ENCODE measurements around the gene SLA2.

Gene SLA2

GRCh38 chr20:36593347-36593929 is 52.6 kb downstream of the SLA2 start:
- H3K27me3 ChIP-seq (ENCODE audit: low read length) = no peaks in the 10 kb centered on the region
- no peak overlapping the region for H2AFZ ChIP-seq (ENCODE audit: low read depth, low read length, severe bottlenecking)
- H4K20me1 ChIP-seq (ENCODE audit: low read depth, low read length) = no peaks in the 10 kb centered on the region
- H3K36me3 ChIP-seq (ENCODE audit: low read length) = no peaks in the 10 kb centered on the region
- H3K9me3 ChIP-seq (ENCODE audit: insufficient read depth, low read length) = no peaks in the 10 kb centered on the region
- no peaks in the 10 kb centered on the region for H3K9me2 ChIP-seq (replicated peaks; ENCODE audit: insufficient read depth, low read length)
- no peak for TF ChIP-seq EZH2phosphoT487 (conservative IDR thresholded peaks at IDR 0.05; ENCODE audit: low read length)
- TF ChIP-seq, protein P1, sequence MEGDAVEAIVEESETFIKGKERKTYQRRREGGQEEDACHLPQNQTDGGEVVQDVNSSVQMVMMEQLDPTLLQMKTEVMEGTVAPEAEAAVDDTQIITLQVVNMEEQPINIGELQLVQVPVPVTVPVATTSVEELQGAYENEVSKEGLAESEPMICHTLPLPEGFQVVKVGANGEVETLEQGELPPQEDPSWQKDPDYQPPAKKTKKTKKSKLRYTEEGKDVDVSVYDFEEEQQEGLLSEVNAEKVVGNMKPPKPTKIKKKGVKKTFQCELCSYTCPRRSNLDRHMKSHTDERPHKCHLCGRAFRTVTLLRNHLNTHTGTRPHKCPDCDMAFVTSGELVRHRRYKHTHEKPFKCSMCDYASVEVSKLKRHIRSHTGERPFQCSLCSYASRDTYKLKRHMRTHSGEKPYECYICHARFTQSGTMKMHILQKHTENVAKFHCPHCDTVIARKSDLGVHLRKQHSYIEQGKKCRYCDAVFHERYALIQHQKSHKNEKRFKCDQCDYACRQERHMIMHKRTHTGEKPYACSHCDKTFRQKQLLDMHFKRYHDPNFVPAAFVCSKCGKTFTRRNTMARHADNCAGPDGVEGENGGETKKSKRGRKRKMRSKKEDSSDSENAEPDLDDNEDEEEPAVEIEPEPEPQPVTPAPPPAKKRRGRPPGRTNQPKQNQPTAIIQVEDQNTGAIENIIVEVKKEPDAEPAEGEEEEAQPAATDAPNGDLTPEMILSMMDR (IDR thresholded peaks at IDR 0.05; ENCODE audit: insufficient read depth, low read length, poor library complexity, severe bottlenecking) = no peak
- H3F3A ChIP-seq (ENCODE audit: insufficient read depth) = peaks cover 30% of the 10 kb centered on the region
- H3K4me3 ChIP-seq (ENCODE audit: insufficient read depth, low read length, poor library complexity, severe bottlenecking) = no peak overlapping the region
- peak overlapping the region; percentile 31 for H3K9ac ChIP-seq (ENCODE audit: low read length)
- peak overlapping the region; percentile 45 for H3K4me2 ChIP-seq (ENCODE audit: low read depth, low read length, poor library complexity, severe bottlenecking)
- no peaks in the 10 kb centered on the region for H3K79me2 ChIP-seq (ENCODE audit: insufficient read depth, low read length)
- peak overlapping the region; percentile 89 for H3K27ac ChIP-seq (ENCODE audit: low read depth, low read length)

DNA sequence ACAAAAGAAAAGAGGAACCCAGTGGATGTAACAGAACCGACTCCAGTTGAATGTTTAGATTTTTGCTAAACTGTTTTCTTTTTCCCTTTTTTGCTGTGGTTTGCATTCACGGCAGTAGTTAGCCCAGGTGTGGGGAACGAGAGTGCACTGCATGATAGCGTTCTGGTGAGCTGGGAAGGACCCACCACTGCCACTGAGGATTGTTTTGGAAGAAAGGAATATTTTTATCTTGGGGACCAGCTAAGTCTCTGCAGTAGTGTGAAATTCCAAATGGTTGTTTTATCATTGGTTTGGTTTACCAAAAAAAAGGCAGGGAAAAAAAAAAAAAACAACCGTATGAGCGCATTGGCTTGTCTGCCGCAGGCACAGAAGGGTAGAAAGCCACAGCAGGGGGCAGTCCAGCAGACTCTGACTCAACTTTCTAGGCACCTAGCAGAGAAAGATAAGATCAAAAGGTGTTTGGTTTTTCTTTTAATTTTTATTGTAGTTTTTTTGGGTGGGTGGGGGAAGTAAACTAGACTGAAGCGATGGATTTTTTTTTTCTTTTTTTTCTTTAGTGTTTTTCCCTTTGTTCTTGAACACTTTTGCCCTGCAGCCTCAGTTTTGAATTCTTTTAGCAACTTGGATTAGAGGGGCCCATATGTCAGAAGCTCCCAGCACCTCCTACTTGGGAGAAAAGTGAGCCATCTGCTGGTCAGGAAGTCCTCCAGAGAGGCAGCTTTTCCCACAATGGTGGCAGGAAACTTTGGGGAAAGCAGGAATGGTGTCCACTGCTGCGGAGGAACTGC is 53.9 kb downstream of the SLA2 start:
- TF ChIP-seq EZH2phosphoT487 (conservative IDR thresholded peaks at IDR 0.05; ENCODE audit: low read length) = no peak
- TF ChIP-seq, protein P1 (IDR thresholded peaks at IDR 0.05; ENCODE audit: insufficient read depth, low read length, poor library complexity, severe bottlenecking) = no peak
- H3F3A ChIP-seq (ENCODE audit: insufficient read depth) = peaks cover 30% of the 10 kb centered on the region
- no peaks in the 10 kb centered on the region for H3K27me3 ChIP-seq (ENCODE audit: low read length)
- no peaks in the 10 kb centered on the region for H3K79me2 ChIP-seq (ENCODE audit: insufficient read depth, low read length)
- no peak overlapping the region for H3K9ac ChIP-seq (ENCODE audit: low read length)
- no peaks in the 10 kb centered on the region for H3K9me2 ChIP-seq (replicated peaks; ENCODE audit: insufficient read depth, low read length)
- H4K20me1 ChIP-seq (ENCODE audit: low read depth, low read length) = no peaks in the 10 kb centered on the region
- H3K36me3 ChIP-seq (ENCODE audit: low read length) = no peaks in the 10 kb centered on the region
- no peak overlapping the region for H3K4me2 ChIP-seq (ENCODE audit: low read depth, low read length, poor library complexity, severe bottlenecking)
- no peak overlapping the region for H3K27ac ChIP-seq (ENCODE audit: low read depth, low read length)
- no peak overlapping the region for H3K4me3 ChIP-seq (ENCODE audit: insufficient read depth, low read length, poor library complexity, severe bottlenecking)
- H3K9me3 ChIP-seq (ENCODE audit: insufficient read depth, low read length) = no peaks in the 10 kb centered on the region
- no peak overlapping the region for H2AFZ ChIP-seq (ENCODE audit: low read depth, low read length, severe bottlenecking)

DNA sequence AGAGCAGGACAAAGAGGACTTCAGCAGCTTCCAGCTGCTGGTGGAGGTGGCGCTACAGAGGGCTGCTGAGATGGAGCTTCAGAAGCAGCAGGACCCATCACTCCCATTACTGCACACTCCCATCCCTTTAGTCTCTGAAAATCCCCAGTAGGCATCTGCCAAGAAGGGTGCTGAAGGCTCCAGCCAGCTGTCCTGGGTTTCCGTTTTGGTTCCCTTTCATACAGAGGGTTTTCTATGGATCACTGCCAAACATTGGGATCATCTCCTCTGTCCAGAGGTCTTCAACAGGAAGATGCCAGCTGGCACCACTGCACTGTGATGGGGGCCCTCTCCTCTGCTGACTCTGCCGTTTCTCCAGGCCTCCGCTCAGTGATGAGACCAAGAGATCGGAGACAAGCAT is 54.7 kb downstream of the SLA2 start:
- Histone ChIP-seq H3K27me3 (ENCODE audit: low read length) (no peaks in the 10 kb centered on the region), H3K9me2 (replicated peaks; ENCODE audit: insufficient read depth, low read length) (no peaks in the 10 kb centered on the region), H3K9me3 (ENCODE audit: insufficient read depth, low read length) (no peaks in the 10 kb centered on the region), H2AFZ (ENCODE audit: low read depth, low read length, severe bottlenecking) (no peak overlapping the region), H3K4me2 (ENCODE audit: low read depth, low read length, poor library complexity, severe bottlenecking) (no peak overlapping the region), H3K4me3 (ENCODE audit: insufficient read depth, low read length, poor library complexity, severe bottlenecking) (no peak overlapping the region), H3K36me3 (ENCODE audit: low read length) (no peaks in the 10 kb centered on the region), H3F3A (ENCODE audit: insufficient read depth) (peaks cover 30% of the 10 kb centered on the region), H3K27ac (ENCODE audit: low read depth, low read length) (no peak overlapping the region), H4K20me1 (ENCODE audit: low read depth, low read length) (no peaks in the 10 kb centered on the region), H3K9ac (ENCODE audit: low read length) (no peak overlapping the region), H3K79me2 (ENCODE audit: insufficient read depth, low read length) (no peaks in the 10 kb centered on the region)
- no peak for TF ChIP-seq EZH2phosphoT487 (conservative IDR thresholded peaks at IDR 0.05; ENCODE audit: low read length)
- TF ChIP-seq, protein P1 (IDR thresholded peaks at IDR 0.05; ENCODE audit: insufficient read depth, low read length, poor library complexity, severe bottlenecking) = no peak

Data from SU-DHL-6 (cell line).